DMS114 treated with DMSO at 0.1 percent for 48 hours (cell line): ENCODE data around the gene CST9.

Experiments used
- DNase-seq: peaks from one replicate; lab custom pipeline; 2025; ENCODE audit not compliant: unreplicated experiment; lab: John Stamatoyannopoulos, UW

Gene CST9

GRCh38 chr20:23554401-23554800 lies 51.3 kb downstream of the CST9 start:
- no peak for DNase-seq
